HG03439 (cell line): ENCODE data around the gene NAA16.
"Not testable (repeated sequence)": the region's sequence is repeated elsewhere in the genome, so short reads cannot be mapped to it uniquely, and the experiment has no call there.

Experiments
- ATAC-seq: cut with Tn5 transposase; IDR thresholded peaks from one replicate; pipeline ENCODE4 v1.9.1; 2021; ENCODE audit warnings: mild to moderate bottlenecking, moderate library complexity; ENCODE audit not compliant: unreplicated experiment

Gene NAA16

DNA sequence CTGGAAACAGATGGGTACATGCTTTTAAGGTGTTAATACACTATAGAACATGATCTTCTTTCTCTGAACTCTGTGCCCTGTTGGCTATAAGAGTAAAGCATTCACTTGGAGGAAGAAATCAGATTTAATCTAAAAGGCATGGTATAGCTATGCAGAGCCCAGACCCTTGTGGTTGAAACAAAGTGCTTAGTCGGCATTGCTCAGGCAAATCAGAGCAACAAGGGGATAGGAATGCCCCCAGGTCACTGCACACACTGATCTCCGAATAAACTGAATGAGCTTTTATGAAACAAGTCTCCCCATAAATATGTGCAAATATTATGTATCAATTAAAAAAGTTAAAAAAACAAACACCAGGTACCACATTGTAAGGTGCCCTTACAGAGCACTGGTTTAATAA, 94.3 kb downstream of the NAA16 start:
- ATAC-seq, result no peak

DNA sequence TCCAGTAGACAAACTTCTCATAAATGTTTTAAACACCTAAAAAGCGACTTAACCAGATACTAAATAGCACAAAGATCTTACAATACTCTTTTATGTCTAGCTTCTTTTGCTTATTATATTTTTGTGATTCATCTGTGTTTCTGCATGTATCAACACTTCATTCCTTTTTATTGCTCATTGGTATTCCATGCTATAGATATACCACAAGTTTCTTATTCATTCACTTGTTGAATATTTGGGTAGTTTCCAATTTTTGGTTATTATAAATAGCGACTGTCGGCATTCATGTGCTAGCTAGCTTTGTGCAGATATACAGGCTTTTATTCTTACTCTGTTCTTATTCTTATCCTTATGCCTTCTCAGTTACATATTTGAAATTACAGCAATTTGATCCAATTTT, 96.3 kb downstream of the NAA16 start:
- ATAC-seq, result no peak

DNA sequence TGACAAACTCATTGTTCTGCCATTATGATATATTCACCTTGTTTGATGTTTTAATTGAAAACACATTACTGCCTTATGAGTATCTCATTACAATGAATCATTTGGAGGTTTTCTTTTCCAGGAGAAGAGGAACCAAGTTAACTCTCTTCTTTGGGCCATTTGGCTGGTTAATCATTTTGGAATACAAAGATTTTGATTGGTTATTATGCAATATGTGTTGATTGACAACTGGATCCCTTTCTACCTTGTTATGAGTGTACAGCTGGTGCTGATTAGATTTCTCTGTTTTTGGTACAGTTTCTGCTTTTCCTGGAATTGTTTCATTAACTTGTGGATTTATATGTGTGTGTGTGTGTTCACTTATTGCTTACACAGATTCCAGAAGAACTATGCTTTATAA, 97.1 kb downstream of the NAA16 start:
- no peak for ATAC-seq

DNA sequence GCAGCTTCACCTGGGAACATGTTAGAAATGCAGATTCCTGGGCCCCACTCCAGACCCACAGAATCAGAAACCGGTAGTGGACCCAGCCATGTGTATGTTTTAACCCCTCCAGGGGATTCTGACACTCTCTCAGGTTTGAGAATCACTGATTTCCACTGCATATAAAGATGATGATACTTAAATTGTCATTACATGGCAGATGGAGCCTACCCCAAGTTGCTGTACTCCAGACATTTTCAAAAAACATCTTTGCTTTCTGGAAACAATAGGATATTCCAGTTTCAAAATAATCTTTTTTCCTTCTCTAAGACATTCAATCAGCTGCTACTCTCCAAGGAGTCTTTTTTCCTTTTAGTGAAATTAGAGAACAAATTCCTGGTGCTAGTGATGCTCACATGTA, 97.7 kb downstream of the NAA16 start:
- ATAC-seq, result no peak

DNA sequence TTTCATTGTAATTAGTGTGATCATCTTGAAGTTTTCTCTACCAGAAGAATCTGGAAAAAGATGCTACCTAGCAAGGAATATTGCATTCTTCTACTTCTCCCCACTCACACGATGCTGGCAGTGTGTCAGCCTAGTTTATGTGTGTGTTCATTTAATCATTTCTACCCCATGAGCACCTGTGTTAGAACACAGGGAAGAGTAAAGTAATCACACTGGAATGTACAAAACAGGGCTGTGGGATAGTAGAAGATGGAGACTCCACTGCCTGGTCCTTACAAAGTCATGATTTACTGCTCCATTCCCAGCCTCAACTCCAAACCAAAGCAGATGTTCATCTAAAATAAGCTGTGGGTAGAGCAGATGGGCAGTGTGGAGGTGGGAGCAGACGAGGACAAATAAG, 98.5 kb downstream of the NAA16 start:
- ATAC-seq, result no peak

DNA sequence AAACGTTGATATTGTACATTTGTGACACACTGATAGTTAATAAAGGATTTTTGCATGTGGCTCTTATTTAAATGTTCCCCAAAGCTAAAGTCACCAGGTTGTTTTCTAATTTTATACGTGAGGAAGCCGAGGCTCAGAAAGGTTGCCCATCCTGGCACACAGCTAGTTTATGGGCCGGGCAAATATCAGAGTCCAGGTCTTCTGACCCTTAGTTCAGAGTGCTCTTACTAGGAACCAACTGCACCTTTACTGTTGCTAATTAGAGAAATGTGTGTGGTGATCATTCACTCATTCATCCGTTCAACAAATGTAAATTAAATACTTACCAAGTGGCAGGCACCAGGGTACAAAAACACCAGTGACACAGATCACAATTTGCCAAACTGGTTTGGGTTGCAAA, 100.0 kb downstream of the NAA16 start:
- no peak for ATAC-seq

DNA sequence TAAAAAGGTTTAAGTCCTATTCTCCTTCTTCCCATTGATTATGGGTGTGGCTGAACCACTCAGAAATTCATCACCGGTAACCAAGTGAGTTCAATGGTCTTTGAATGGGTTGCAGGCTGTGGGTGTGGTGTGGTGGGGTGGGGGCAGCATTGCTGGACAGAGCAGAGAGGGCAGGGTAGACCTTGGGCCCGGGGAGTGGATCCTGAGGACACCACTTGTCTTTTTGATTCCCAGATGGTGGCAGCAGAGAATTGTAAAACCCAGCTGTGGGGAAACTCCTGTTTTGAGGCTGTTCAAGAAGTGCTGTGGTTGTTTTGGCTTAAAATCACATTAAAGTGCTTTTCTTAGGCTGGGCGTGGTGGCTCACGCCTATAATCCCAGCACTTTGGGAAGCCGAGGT, 100.5 kb downstream of the NAA16 start:
- no peak for ATAC-seq

DNA sequence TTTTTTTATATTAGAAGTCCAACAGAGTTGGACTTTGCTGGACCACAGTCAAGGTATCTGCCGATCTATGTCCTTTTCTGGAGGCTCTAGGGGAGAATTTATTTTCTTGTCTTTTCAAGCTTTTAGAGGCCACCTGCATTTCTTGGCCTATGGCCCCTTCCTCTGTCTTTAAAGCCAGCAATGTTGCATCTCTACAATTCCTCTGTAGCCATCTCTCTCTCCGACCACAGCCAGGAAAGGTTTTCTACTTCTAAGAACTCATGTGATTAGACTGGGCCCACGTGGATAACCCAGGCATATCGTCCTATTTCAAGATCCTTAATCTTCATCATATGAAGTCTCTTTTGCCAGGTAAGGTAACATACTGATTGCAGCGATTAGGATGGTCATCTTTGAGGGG, 102.8 kb downstream of the NAA16 start:
- ATAC-seq, result no peak

DNA sequence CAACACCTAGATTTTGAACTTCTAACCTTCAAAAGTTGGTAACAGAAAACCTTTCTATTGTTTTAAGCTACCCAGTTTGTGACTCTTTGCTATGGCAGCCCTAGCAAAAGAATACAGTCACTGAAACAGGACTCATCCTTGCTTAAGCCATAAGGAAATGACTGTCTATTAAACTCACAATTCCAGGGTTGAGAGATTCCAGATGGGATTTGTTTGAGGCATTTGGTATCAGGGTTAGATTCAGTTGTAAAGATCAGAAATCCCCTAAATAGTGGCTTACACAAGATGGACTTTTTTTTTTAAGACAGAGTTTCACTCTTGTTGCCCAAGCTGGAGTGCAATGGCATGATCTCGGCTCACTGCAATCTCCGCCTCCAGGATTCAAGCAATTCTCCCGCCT, 105.2 kb downstream of the NAA16 start:
- no peak for ATAC-seq

DNA sequence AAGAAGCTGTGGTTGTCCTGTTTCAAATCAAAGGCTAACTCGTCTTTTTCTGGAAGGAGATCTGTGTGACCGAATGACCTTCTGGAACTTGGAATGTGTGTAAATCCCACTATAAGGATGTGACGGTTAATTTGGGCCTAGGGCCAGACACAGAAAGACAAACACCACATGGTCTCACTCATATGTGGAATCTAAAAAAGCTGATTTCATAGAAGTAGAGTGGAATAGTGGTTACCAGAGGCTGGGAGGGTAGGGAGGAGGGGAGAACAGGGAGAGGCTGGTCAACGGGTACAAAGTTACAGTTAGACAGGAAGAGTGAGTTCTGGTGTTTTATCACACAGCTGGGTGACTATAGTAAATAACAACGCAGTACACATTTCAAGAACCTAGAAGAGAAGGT, 107.0 kb downstream of the NAA16 start:
- no peak for ATAC-seq

DNA sequence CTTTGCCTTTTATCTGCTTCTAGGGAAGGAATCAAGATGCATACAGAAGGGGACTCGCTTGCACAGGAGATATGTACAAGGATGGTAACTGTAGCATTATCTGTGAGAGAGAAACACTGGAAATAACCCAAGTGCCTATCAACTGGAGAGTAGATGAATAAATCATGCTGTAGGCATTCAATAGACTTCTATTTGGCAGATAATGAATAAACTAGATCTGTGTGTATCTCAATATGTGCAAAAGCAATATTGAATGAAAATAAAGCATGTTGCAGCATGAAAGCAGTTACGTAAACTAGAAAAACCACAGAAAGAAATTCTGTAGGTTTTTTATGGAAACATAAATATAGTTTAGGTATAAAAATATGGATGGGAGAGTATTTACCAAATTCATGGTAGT, 107.7 kb downstream of the NAA16 start:
- ATAC-seq, result no peak

DNA sequence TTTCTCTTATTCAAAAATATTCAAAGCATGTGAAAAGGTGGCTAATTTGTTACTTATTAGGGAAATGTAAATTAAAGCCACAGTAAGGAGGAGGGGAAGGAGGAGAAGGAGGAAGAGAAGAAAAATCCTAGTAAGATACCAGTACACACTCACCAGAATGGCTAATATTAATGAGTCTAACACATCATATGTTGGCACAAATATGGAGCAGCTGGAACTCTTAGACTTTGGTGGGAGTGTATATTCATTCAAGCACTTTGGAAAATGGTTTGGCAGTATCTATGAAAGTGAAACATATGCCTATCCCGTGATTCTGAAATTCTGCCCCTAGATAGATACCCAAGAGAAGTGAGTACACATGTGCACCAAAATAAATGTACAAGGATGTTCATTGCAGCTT, 108.1 kb downstream of the NAA16 start:
- no peak for ATAC-seq

DNA sequence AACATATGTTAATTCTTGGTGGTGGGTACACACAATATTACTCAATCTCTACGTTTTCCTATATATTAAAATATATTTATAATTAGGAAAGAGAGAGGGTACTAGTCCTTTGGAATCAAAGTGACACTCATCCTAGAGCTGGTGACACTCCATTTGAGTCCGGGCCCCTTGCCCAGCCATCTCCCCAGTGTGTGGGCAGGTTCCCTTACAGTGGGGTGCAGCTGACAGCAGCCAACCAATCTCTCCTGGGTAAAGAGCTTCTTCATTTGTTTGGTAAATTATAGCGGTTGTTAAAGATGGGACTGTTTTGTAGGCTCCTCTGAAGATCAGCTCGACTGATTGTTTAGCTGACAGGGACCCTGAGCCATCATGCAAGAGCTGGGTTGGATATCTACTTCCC, 109.1 kb downstream of the NAA16 start:
- no peak for ATAC-seq

DNA sequence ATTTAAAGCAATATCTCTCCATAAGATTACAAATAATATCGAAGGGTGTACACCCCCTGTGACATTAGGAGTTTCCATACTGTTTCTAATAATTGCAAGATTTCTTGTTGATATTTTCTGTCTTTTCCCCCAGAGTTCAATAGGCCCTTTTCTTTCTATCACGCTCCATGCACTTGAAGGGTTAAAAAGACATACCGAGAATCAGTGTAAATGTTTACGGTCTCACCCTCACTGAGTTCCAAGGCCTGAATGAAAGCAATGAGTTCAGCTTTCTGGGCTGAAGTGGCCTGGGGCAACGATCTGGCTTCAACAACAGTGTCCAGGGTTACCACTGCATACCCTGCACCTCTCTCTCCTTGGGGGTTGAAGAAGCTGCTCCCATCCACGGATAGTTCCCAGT, 110.3 kb downstream of the NAA16 start:
- ATAC-seq, result not testable (repeated sequence)

DNA sequence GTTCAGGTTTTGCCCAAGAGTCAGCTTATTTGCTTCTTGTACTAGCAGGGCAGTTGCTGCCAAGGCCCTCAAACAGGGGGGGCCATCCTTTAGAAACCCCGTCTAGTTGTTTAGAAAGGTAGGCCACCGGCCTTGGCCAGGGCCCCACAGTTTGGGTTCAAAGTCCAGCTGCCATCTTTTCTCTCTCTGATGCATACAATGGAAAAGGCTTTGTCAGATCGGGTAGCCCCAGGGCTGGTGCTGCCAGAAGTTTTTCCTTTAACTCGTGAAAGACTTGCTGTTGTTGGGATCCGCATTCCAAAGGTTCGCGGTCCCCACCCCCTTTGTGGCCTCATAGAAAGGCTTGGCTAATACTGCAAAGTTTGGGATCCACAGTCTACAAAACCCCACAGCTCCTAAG, 110.9 kb downstream of the NAA16 start:
- ATAC-seq, result not testable (repeated sequence)

DNA sequence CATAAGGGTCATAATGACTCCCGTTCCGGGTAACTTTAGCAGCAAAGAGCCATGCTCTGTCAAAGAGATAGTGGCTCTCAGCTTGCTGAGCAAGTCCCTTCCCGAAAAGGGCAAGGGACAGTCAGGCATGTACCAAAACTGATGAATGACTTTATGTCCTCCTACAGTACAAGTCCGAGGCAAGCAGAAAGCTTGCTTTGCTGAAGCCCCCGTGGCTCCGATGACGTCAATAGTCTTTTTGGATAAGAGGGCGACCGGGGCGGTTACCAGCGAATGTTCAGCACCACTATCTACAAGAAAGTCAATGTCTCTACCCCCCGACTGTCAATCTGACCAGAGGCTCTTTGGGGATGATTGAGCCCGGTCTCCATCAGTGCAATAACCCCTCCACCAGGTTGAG, 112.2 kb downstream of the NAA16 start:
- ATAC-seq, result not testable (repeated sequence)

DNA sequence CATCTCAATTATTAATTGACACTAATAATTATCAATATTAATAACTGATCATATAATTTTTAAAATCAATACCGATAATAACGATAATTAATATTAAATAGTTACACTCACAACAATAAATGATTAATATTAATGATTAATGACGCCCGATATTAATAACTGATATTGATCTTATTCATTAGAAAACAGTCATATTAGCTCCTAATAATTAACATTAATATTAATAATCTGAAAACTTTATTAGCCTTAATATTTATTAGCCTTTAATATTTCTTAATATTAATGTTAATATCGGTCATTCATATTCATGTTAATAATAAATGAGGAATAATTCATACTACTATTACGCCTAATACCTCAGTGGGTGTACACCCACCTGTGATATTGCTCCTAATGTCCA, 113.6 kb downstream of the NAA16 start:
- not testable (repeated sequence) for ATAC-seq

DNA sequence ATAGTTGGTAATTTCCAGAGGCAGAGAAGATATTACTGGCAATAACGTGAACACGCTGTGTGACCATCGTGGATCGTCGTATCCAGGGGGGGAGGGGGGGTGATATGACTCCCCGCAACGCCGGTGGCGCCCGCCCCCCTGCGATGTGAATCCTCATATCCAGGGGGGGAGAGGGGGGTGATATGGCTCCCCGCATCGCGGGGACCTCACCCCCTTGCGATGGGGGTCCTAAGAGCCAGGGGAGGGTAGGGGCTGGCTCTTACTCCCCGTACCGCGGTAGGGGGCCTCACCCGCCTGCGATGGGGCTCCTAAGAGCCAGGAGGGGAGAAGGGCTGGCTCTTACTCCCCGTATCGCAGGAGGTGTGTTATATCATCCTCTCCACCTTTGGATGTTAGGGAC, 115.0 kb downstream of the NAA16 start:
- ATAC-seq, result no peak
